OCI-LY1 (cell line): Measurements from ENCODE around the gene AP3D1.

Experiments
- CTCF ChIP-seq: fragments of 200-600 bp; sonication (generic), shearing (Covaris generic); IDR thresholded peaks from 2 replicates; pipeline ENCODE4 v1.5.1; 2017; ENCODE audit warnings: mild to moderate bottlenecking, antibody characterized with exemption, low read length, moderate library complexity, mixed read lengths
- EZH2 ChIP-seq: fragments of 200-600 bp; sonication (generic), shearing (Covaris generic); IDR thresholded peaks from 2 replicates; pipeline ENCODE4 v1.8.0; 2017; ENCODE audit warnings: borderline replicate concordance, mixed run types, mild to moderate bottlenecking, antibody characterized with exemption, low read length, moderate library complexity, mixed read lengths

GRCh38 chr19:2167896-2168618 lies 16.7 kb upstream of the AP3D1 start:
- TF ChIP-seq CTCF (no peak), EZH2 (no peak)
